ENCODE results near the gene HELZ.
"Not testable (repeated sequence)": the region's sequence is repeated elsewhere in the genome, so short reads cannot be mapped to it uniquely, and the experiment has no call there.

HELZ gene

GRCh38 chr17:67093348-67093747, 151.6 kb downstream of the HELZ start:
- no peak overlapping the region for H3K4me3 ChIP-seq (ENCODE audit: low read depth, low read length)
- POLR2A ChIA-PET, result no interaction called here
- DNase-seq (ENCODE audit: low read depth, low spot score), result no peak
- TF ChIP-seq CTCF (IDR thresholded peaks at IDR 0.05; ENCODE audit: insufficient read depth, low read length, missing control alignments), result no peak
- CTCF ChIA-PET, result no interaction called here

- POLR2A ChIA-PET; H3K4me3 ChIP-seq (ENCODE audit: low read depth, low read length); CTCF ChIA-PET; DNase-seq (ENCODE audit: low read depth, low spot score): not testable (repeated sequence)
These were observed 152.3 kb downstream of the HELZ start for GRCh38 chr17:67092710-67093109.

- TF ChIP-seq CTCF (IDR thresholded peaks at IDR 0.05; ENCODE audit: insufficient read depth, low read length, missing control alignments), result no peak
- no peak overlapping the region for H3K4me3 ChIP-seq (ENCODE audit: low read depth, low read length)
- POLR2A ChIA-PET, result no interaction called here
- DNase-seq (ENCODE audit: low read depth, low spot score), result no peak
- CTCF ChIA-PET, result no interaction called here
These were observed 152.7 kb downstream of the HELZ start for GRCh38 chr17:67092291-67092690.

- DNase-seq (ENCODE audit: low read depth, low spot score), result no peak
- ChIA-PET POLR2A (no interaction called here), CTCF (no interaction called here)
- no peak overlapping the region for H3K4me3 ChIP-seq (ENCODE audit: low read depth, low read length)
- no peak for TF ChIP-seq CTCF (IDR thresholded peaks at IDR 0.05; ENCODE audit: insufficient read depth, low read length, missing control alignments)
These were observed 154.7 kb downstream of the HELZ start for GRCh38 chr17:67090341-67090740.

- no peak overlapping the region for H3K4me3 ChIP-seq (ENCODE audit: low read depth, low read length)
- CTCF ChIA-PET, result no interaction called here
- DNase-seq (ENCODE audit: low read depth, low spot score), result no peak
- POLR2A ChIA-PET, result no interaction called here
- TF ChIP-seq CTCF (IDR thresholded peaks at IDR 0.05; ENCODE audit: insufficient read depth, low read length, missing control alignments), result no peak
These were observed 156.4 kb downstream of the HELZ start for GRCh38 chr17:67088639-67089038.

- ChIA-PET POLR2A (no interaction called here), CTCF (interaction anchor here (1.0 kb wide), 1 partner anchor 209 kb away, joined by 4 read pairs; no protein-coding TSS in a partner anchor)
- no peak for DNase-seq (ENCODE audit: low read depth, low spot score)
- H3K4me3 ChIP-seq (ENCODE audit: low read depth, low read length), result no peak overlapping the region
- no peak for TF ChIP-seq CTCF (IDR thresholded peaks at IDR 0.05; ENCODE audit: insufficient read depth, low read length, missing control alignments)
These were observed 159.6 kb downstream of the HELZ start for GRCh38 chr17:67085406-67085805.

GRCh38 chr17:67082107-67082506, 162.9 kb downstream of the HELZ start:
- CTCF ChIA-PET, result interaction anchor here (0.8 to 1.4 kb wide), 2 partner anchors 9 to 16 kb away, joined by 3 to 4 read pairs; no protein-coding TSS in a partner anchor
- no peak for DNase-seq (ENCODE audit: low read depth, low spot score)
- no peak overlapping the region for H3K4me3 ChIP-seq (ENCODE audit: low read depth, low read length)
- no peak for TF ChIP-seq CTCF (IDR thresholded peaks at IDR 0.05; ENCODE audit: insufficient read depth, low read length, missing control alignments)
- POLR2A ChIA-PET, result no interaction called here
